ENCODE measurements around the gene SLC7A8. TPM values are rescaled to one million over a fixed set of nuclear protein-coding genes. Genes with fewer than 3 reads are reported as not detected.

The SLC7A8 gene
- total and polyA plus RNA-seq, 2 of the 4 experiments (the other 2 are of a cell fraction): 0.31 TPM; not detected in 1

GRCh38 chr14:23143911-23144310, 39.5 kb downstream of the SLC7A8 start:
- H2BK15ac ChIP-seq (ENCODE audit: low read depth, low read length): no peak overlapping the region
- no peak overlapping the region for H4K8ac ChIP-seq (ENCODE audit: low read depth in 2 of 2, low read length in 2 of 2)
- H3K4me2 ChIP-seq (ENCODE audit: low read depth, low read length): no peak overlapping the region
- H3K9ac ChIP-seq (ENCODE audit: low read depth, low read length): no peak overlapping the region
- BruUV-seq (replicated peaks): no TSS peak
- TF ChIP-seq SMC3 (IDR thresholded peaks at IDR 0.05; ENCODE audit: low read depth, low read length): no peak
- no peak for TF ChIP-seq CEBPB (IDR thresholded peaks at IDR 0.05; ENCODE audit: low read depth, low read length)
- no peak for TF ChIP-seq NFE2L2 (IDR thresholded peaks at IDR 0.05; ENCODE audit: low read depth, low read length)
- TF ChIP-seq POLR2A (IDR thresholded peaks at IDR 0.05; ENCODE audit: low read depth, low read length): no peak
- no peak for TF ChIP-seq RCOR1 (IDR thresholded peaks at IDR 0.05; ENCODE audit: insufficient replicate concordance, low read length)
- no peak for TF ChIP-seq MAFK (IDR thresholded peaks at IDR 0.05; ENCODE audit: low read depth, low read length)
- no peak for TF ChIP-seq MAZ (IDR thresholded peaks at IDR 0.05; ENCODE audit: borderline replicate concordance, low read depth, low read length)
- TF ChIP-seq ELK1 (IDR thresholded peaks at IDR 0.05; ENCODE audit: borderline replicate concordance, low read depth, low read length): no peak
- TF ChIP-seq RFX5 (IDR thresholded peaks at IDR 0.05; ENCODE audit: low read depth, low read length): no peak
- TF ChIP-seq BHLHE40 (IDR thresholded peaks at IDR 0.05; ENCODE audit: low read depth, low read length): no peak
- TF ChIP-seq CTCF (conservative IDR thresholded peaks at IDR 0.05; ENCODE audit: low read depth, low read length): no peak
- no peak for TF ChIP-seq MXI1 (IDR thresholded peaks at IDR 0.05; ENCODE audit: borderline replicate concordance, low read depth, low read length)
- no peak for TF ChIP-seq USF2 (IDR thresholded peaks at IDR 0.05; ENCODE audit: low read depth, low read length)
- no peak for TF ChIP-seq RAD21 (IDR thresholded peaks at IDR 0.05; ENCODE audit: low read length)
- ChIA-PET CTCF (interaction anchor here (0.9 kb wide), 1 partner anchor 220 kb away, joined by 4 read pairs; no protein-coding TSS in a partner anchor), POLR2A (ENCODE audit: unreplicated experiment) (no interaction called here)
- no peak overlapping the region for H3K4ac ChIP-seq (ENCODE audit: low read depth, low read length)
- no peak overlapping the region for H3K27ac ChIP-seq (ENCODE audit: insufficient read depth, low read length)
- no peaks in the 10 kb centered on the region for H4K20me1 ChIP-seq (ENCODE audit: insufficient read depth, low read length)
- dilution Hi-C loops (cut with HindIII; ENCODE audit: low sequenced_read_pairs, unreplicated experiment): no loop called here
- no CpG with 5 or more reads among the region's 1 CpG for whole genome bisulfite sequencing, 2 experiments (ENCODE audit: extremely low coverage in 2 of 2, insufficient read length in 1 of 2)
- peaks cover 23% of the 10 kb centered on the region for H3K27me3 ChIP-seq (ENCODE audit: control insufficient read depth, insufficient read depth, low read length)
- no peak overlapping the region for H2AK5ac ChIP-seq (ENCODE audit: low read depth, low read length)
- no peak overlapping the region for H3K23ac ChIP-seq (ENCODE audit: low read depth, low read length)
- H2BK20ac ChIP-seq (ENCODE audit: low read depth, low read length): no peak overlapping the region
- 0 out of 2 replicates have a peak, but pooled peaks cover 2% of the 10 kb centered on the region for H3K9me3 ChIP-seq (ENCODE audit: control insufficient read depth, insufficient read depth, low read length)
- no peak overlapping the region for H3K14ac ChIP-seq (replicated peaks; ENCODE audit: low read depth, low read length)
- H3K36me3 ChIP-seq (ENCODE audit: control insufficient read depth, insufficient read depth, low read length): no peaks in the 10 kb centered on the region
- in situ Hi-C loops (cut with MboI; ENCODE audit: low sequenced_read_pairs): no loop called here
- H2BK5ac ChIP-seq (ENCODE audit: low read depth, low read length, poor library complexity, severe bottlenecking): no peak overlapping the region
- no peak overlapping the region for H3K56ac ChIP-seq (ENCODE audit: extremely low read depth, insufficient read depth, low read length)
- H3K4me3 ChIP-seq (ENCODE audit: insufficient read depth, low read depth, low read length): no peak overlapping the region
- intact Hi-C loops (cut with micrococcal nuclease): no loop called here
- H2AK9ac ChIP-seq (replicated peaks; ENCODE audit: low read depth, low read length, poor library complexity): no peak overlapping the region
- no peak overlapping the region for H2AFZ ChIP-seq (replicated peaks; ENCODE audit: low read length, poor library complexity)
- DNase-seq (no peak), ATAC-seq (ENCODE audit: low read depth) (no peak)
- no peaks in the 10 kb centered on the region for H3K9me1 ChIP-seq (ENCODE audit: insufficient read depth, low read length)
- no peak overlapping the region for H4K91ac ChIP-seq (ENCODE audit: insufficient read depth, low read depth, low read length)
- H3K18ac ChIP-seq (ENCODE audit: low read depth, low read length): no peak overlapping the region
- no peak overlapping the region for H4K5ac ChIP-seq (ENCODE audit: low read depth, low read length)
- H3K4me1 ChIP-seq (ENCODE audit: control insufficient read depth, insufficient read depth, low read length): no peaks in the 10 kb centered on the region
- H3K79me1 ChIP-seq (ENCODE audit: low read depth in 1 of 2, low read length in 2 of 2): no peaks in the 10 kb centered on the region
- H2BK120ac ChIP-seq (ENCODE audit: low read depth, low read length): no peak overlapping the region

Measured in IMR-90 (cell line).